Stimulated activated CD4-positive, alpha-beta T cell treated with anti-CD3 and anti-CD28 coated beads, Interleukin-4, amount 100 ng/mL, for 24 hours (primary cell): ENCODE results near the gene PLCXD3.

Source experiments
- DNase-seq: peaks from one replicate; pipeline ENCODE4 v3.0.0-alpha.2; 2020

Gene PLCXD3

GRCh38 chr5:41275813-41276512 is 234.4 kb downstream of the PLCXD3 start:
- DNase-seq: no peak

- DNase-seq: no peak
Measured at GRCh38 chr5:41270423-41271251, 239.8 kb downstream of the PLCXD3 start.

GRCh38 chr5:41268894-41269293 is 241.5 kb downstream of the PLCXD3 start:
- no peak for DNase-seq

GRCh38 chr5:41266377-41266776 is 244.0 kb downstream of the PLCXD3 start:
- DNase-seq: no peak

GRCh38 chr5:41264019-41264418 is 246.4 kb downstream of the PLCXD3 start:
- DNase-seq: no peak

- DNase-seq: no peak
Measured at GRCh38 chr5:41263335-41263734, 247.1 kb downstream of the PLCXD3 start.
